ENCODE measurements around the gene ALPI.
A peak's percentile ranks its signal among the peaks of the same experiment; 100 is the strongest.
"Not testable (repeated sequence)": the region's sequence is repeated elsewhere in the genome, so short reads cannot be mapped to it uniquely, and the experiment has no call there.

The ALPI gene

DNA sequence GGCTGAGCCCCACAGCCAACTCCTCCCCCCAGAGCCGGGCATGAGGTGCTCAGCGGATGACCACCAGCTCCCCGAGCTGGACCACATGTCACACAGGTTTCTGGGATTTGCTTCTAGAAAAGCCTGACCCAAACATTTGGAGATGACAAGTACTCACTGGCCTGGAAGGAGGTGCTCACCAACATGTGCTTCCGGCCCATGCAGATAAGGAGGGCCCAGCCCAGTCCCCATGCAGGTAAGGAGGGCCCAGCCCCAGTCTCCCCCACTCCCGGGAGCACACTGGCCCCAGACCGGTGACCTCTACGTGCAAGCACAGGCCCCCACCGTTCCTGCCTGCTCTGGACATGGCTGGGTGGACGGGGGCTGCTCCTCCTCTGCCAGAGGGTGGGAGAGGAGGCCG is 14.0 kb upstream of the ALPI start:
- not testable (repeated sequence) for DNase-seq (ENCODE audit: low read depth in 2 of 2)

DNA sequence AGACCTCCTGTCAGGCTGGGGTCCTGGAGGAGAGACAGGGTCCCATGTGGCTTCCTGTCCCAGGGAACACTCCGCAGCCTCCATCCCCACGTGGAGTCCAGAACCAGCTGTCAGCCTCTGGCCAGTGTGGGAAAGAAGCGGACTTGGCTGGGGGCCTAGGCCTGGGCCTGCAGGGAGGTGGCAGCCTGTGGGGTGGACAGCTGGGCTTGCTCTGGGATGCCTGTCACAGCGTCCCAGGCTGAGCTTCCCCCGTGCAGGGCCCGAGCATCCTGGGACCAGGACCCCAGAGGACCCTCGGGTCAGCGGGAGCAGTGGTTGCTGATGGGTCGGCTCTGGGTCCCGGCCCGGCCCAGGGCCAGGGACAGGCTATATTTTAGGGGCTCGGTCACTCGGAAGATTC is 13.5 kb upstream of the ALPI start:
- DNase-seq (ENCODE audit: low read depth in 2 of 2), result not testable (repeated sequence)

DNA sequence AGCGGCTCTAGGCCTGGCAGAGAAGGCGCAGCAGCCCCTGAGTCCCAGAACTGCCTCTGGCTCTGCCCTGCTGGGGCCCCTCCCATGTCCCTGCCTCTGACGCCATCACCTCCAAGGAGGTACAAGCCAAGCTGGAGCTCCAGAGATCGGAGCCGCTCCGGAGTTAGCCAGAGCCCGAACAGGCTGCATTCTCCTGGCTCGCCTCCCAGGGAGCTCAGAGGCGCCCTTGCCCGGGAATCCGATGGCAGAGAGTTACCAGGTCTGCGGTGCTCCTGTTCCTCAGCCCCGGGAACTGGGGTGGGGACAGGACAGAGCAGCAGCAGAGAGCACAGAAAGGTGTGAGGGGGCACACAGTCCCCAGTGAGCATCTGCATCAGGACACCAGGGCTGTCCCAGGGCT is 12.9 kb upstream of the ALPI start:
- DNase-seq (ENCODE audit: low read depth in 2 of 2), result not testable (repeated sequence)

DNA sequence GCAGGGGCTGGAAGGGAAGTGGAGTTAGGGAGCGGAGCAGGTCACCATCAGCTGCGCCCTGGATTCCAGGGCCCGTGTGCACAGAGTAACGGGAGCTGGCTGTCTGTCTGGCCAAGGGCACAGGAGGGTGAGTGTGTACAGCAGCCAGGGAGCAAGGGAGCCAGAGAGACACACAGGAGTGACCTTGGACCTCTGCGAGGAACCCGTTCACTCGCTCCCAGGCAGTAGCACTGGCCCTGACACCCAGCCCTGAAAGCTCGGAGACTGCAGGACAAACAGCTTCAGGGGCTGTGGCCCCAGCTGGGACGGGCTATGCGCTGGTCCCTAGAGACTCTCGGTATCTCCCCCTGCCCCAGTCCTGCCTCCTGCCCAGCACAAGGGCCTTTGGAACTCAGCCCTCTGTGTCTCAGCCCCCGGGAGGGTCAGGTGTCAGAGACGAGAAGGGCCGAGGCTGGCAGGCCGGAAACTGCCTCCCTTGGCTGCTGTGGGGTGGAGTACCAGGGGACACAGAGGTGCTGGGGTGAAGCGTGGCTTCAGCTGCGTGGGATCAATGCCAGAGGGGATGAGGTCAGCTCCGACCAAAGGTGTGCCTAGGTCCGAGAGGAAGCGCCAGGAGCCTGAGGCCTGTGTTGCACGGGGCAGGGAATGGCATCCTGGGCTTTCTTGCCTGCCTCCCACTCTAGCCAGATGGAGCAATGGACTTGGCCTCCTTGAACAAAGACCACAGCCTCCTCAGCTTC is 12.1 kb upstream of the ALPI start:
- not testable (repeated sequence) for DNase-seq (ENCODE audit: low read depth in 2 of 2)

DNA sequence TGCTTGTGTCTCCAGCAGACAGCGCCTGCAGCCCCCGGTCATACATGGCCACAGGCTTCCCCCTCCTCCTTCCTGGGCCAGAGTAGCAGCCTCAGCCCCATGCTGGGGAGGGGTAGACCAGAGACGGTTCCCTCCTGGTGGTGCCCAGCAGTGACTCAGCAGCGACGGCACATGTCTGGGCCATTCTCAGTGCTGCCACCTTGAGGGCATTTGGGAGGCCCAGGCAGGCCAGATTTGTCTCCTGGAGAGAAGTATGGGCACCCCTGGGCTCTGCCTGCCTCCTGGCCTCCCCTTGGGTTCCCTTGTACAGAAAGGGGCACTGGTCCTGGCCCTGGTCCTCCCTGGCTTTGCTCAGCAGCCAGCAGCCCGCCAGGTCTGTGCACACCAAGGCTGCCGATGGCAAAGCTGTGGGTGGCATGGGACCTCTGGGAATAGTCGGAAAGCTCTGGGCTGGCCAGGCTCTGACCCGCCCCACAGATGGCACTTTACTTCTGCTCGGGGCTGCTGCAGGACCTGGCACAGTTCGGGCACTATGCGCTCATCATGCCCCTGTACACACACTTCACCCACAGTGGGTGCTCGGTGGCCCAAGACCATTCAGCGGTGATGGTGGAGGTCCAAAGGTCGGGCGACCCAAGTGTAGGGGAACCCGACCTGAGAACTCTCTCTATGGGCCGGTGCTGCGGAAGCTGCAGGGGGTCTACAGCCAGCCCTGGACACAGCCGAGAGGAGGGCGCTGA is 11.4 kb upstream of the ALPI start:
- peak; percentile 62 to 63 for DNase-seq (ENCODE audit: low read depth in 2 of 2)

DNA sequence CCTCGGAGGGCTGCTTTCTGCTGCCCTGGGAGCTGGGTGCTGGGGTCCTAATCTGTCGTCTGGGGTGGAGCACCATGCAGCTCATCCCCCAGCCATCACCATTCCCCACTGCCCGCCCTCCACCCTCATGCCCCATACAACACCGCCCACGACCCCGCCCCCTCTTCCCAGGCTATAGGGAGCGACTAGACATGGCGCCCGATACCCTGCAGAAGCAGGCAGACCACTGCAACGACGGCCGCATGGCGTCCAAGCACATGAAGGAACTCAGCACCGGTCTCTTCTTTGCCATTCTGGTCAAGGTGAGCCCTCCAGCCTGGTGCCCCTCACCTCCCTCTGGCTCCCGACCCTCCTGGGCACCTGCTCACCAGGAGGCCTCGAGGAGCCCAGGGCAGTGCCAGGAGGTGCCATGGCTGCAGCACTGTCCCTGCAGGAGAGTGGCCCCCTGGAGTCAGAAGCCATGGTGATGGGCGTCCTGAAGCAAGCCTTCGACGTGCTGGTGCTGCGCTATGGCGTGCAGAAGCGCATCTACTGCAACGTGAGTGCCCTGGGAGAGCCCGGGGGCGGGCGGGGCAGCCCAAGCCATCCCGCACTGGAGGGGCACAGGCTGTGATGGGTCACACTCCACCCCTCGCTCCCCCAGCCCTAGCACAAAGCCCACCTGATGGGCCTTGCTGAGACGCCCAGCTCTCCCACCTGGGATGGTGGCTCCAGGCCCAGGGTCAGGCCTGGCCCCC is 10.6 kb upstream of the ALPI start:
- DNase-seq (ENCODE audit: low read depth in 2 of 2), result not testable (repeated sequence)

DNA sequence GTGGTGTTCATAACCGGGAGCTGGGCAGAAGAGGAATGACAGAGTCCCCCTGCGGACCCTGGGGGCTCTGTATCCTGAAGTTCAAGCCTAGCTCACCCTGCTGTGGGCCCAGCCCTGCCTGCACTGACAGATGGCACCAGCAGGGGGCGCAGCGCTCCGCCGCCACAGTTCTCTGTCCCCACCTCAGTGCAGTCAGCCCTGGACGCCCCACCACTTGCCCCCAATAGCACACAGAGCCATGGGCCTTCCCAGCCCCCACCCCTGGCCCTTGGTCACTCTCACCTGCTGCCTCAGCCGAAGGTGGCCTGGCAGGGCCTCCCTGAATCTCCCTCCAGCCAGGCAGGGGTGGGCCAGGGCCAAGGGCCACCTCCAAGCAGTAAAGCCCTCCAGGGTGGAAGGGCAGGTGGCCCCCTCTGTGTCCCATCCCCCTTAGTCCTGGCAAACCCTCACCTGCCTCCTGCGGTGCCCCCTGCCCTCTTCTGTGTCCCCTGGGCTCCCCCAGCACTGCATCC is 9.6 kb upstream of the ALPI start:
- not testable (repeated sequence) for DNase-seq (ENCODE audit: low read depth in 2 of 2)

DNA sequence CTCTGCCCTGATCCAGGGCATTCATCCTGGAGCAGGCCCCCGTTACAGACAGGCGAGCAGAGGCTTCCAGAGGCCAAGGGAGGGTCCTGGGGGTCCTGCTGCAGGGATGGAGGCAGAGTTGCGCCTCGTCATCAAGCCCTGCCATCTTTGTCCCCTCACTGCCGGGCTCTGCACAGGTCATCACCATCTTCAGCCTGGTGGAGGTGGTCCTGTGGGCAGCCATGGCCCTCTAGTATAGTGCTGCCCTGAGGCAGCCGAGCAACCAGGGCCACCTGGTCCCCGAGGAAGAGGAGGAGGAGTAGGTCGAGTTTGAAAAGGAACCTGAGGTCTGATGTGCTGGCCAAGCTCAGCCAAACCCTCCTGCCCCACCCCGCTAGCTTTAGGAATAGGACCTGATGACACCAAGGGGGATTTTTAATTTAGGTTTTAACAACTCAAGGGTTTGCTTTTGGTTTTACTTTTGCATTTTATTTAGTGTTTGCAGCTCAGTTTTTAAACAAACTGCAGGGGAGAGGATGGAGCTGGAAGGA is 8.8 kb upstream of the ALPI start:
- DNase-seq (ENCODE audit: low read depth in 2 of 2), result no peak

DNA sequence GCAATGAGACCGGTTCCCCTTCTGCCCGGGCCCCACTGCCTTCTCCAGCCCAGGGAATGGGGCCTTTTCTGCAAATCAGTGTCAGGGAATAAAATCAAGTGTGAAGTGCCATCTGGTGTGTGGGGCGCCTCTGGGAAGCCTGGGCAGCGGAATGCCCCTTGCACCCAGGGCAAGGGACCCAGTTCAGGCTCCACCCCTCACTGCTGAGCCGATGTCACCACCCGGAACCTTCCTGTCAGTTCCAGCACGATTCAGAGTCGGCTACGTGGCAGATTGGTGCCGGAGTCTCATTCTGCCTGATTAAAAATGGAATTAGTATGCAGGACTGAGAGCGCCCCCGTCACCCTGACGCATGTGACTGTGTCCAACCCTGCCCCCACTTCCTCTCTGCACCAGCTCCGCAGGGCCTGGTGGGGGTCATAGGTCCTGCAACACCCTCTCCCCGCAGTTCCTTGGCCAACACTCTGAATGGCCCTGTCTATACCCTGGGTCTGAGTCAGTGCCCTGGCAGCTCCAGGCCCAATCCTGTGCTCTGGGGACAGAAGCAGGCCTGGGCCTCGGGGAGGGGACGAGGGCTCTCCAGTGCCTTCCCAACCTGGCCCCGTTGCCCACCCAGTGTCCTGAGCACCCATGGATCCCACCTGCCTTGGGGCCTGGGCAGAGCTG is 8.2 kb upstream of the ALPI start:
- DNase-seq (ENCODE audit: low read depth in 2 of 2), result no peak

DNA sequence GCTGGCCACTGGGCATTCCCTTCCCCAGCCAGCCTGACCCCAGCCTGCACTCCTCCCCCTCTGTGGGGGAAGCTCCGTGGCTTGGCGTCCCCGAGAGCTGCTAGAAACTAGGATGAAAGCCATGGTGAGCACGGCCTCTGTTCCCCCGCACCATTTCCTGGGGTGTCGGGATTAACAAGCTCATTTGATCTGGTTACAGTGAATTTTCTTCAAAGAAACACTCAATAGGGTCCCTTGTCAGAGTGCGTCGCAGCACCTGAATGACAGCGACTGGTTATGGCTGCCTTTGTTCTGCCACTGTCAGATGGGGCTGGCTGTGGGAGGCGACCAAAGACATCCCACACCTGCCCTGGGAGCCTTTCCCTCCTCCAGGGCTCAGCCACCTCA is 7.7 kb upstream of the ALPI start:
- no peak for DNase-seq (ENCODE audit: low read depth in 2 of 2)

DNA sequence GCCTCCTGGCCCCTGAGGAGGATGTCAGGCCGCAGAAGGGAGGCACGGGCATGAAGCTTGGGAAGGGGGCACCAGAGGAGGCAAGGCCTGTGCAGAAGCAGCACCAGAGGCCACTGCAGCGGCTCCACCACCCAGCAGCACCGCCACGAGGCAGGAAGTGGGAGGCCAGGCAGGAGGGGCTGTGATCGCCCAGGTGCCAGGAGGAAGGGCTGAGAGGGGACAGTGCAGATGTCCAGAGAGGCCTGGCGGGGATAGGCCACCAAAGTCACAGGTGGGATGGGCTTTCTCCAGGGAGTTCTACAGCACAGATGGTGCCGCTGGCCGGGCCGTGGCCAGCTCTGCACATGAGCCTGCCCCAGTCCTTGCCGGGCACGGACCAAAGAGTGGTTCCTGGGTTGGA is 6.0 kb upstream of the ALPI start:
- no peak for DNase-seq (ENCODE audit: low read depth in 2 of 2)

DNA sequence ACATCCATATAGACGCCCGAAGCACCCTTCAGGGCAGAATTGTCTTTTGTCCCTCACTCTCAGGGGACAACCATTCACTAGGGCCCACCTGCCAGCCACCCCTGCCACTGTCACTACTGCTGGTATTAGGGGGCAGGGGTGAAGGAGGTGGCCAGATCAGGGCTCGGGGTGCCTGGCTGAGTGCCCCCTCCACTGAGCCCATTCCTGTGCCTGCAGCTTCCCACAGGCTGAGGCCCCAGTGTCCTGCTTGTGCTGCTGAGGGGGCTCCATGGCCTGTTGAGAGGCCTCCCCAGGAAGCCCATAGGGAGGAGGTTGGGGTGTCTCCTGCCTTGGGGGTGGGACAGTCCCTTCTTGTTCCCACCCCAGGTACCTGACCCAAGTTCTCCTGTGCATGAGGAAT is 4.3 kb upstream of the ALPI start:
- not testable (repeated sequence) for DNase-seq (ENCODE audit: low read depth in 2 of 2)

DNA sequence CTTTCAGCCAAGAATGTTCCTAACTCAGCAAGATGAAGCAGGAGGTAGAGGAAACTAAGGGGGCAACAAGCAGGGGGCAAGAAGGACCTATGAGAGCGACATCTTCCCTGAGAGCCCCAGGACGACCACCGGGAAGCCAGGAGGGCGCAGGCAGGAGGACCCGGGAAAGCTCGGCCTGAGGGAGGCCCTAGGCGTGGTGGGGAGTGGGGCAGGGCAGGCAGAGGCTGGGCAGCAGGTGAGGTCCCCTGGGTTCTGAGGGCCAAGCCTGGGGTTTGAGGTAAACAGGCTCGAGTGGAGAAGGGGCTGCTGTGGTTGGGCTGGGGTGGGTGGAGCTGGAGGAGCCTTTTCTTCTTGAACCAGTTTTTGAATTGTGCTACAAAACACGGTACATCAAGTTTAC is 1.3 kb upstream of the ALPI start:
- no peak for DNase-seq (ENCODE audit: low read depth in 2 of 2)

DNA sequence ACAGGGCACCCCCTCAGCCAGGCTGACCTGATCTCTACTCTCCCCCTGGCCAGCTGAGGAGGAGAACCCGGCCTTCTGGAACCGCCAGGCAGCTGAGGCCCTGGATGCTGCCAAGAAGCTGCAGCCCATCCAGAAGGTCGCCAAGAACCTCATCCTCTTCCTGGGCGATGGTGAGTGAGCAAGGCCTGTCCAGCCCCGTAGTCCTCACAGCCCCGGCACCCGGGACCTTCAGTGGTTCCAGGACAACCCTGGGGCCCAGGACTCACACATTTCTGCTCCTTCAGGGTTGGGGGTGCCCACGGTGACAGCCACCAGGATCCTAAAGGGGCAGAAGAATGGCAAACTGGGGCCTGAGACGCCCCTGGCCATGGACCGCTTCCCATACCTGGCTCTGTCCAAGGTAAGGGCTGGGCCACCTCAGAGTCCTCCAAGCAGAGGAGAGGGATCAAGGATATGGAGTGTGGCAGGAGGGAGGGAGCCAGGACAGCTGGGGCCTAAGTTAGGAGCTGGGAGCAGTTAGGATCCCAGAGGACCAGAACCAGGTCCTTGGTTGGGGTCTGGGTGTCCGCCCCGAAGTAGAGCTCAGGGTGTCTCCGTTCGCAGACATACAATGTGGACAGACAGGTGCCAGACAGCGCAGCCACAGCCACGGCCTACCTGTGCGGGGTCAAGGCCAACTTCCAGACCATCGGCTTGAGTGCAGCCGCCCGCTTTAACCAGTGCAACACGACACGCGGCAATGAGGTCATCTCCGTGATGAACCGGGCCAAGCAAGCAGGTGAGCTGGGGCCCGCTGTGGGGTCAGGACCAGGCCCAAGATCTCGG is 555 bp downstream of the ALPI start:
- DNase-seq (ENCODE audit: low read depth in 2 of 2), result no peak

DNA sequence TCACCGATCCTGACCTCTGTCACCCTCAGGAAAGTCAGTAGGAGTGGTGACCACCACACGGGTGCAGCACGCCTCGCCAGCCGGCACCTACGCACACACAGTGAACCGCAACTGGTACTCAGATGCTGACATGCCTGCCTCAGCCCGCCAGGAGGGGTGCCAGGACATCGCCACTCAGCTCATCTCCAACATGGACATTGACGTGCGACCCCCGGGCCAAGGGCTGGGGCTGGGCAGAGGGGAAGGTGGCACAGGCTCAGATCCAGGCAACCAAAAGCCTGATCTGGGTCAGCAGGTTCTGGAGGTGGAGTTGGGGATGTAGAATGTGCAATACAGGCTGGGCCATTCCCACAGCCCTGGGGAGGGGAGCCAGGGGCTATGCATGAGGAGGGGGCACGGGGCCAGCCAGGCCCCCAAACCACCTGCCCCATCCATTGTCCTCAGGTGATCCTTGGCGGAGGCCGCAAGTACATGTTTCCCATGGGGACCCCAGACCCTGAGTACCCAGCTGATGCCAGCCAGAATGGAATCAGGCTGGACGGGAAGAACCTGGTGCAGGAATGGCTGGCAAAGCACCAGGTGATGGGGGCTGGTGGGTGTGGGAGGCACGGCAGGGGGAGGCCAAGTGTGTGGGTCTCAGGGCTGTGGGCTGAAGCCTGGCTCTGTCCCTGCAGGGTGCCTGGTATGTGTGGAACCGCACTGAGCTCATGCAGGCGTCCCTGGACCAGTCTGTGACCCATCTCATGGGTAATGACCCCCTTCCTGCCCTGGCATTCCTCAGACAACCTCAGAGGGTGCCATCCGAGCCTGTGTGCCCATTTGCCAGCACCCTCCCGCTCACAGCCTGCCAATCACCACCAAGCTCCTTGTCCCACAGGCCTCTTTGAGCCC is 1.4 kb downstream of the ALPI start:
- no peak for DNase-seq (ENCODE audit: low read depth in 2 of 2)

DNA sequence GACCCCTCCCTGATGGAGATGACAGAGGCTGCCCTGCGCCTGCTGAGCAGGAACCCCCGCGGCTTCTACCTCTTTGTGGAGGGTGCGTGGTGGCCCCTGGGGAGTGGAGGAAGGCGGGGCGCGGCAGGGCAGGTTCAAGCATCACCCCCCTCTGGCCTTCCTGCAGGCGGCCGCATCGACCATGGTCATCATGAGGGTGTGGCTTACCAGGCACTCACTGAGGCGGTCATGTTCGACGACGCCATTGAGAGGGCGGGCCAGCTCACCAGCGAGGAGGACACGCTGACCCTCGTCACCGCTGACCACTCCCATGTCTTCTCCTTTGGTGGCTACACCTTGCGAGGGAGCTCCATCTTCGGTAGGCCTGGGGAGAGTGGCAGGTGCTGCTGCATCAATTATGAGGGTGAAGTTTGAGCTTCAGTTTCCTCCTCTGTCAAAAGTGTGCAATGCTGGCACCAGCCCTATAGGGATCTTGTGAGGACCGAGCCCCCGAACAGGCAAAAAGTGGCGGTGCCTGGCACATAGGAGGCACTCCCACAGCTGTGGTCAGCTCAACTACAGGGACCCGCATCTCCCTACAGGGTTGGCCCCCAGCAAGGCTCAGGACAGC is 2.2 kb downstream of the ALPI start:
- no peak for DNase-seq (ENCODE audit: low read depth in 2 of 2)

DNA sequence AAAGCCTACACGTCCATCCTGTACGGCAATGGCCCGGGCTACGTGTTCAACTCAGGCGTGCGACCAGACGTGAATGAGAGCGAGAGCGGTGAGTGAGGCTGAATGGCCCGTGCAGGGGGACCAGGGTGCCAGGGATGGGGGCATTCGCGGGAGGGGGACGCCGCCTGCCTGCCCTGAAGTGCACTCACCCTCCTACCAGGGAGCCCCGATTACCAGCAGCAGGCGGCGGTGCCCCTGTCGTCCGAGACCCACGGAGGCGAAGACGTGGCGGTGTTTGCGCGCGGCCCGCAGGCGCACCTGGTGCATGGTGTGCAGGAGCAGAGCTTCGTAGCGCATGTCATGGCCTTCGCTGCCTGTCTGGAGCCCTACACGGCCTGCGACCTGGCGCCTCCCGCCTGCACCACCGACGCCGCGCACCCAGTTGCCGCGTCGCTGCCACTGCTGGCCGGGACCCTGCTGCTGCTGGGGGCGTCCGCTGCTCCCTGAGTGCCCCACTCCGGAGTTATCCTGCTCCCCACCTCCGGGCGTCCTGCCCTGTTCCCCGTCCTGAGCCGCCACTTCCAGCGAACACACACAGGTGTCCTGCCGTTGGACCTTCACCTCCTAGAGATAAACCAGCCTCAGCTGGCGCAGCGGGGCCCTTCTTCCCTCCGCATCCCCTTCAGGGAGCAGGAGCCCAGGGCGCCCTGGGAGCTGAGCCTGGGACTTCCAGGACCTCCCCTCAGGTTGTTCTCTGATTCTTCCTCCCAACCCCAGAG is 2.9 kb downstream of the ALPI start:
- no peak for DNase-seq (ENCODE audit: low read depth in 2 of 2)

DNA sequence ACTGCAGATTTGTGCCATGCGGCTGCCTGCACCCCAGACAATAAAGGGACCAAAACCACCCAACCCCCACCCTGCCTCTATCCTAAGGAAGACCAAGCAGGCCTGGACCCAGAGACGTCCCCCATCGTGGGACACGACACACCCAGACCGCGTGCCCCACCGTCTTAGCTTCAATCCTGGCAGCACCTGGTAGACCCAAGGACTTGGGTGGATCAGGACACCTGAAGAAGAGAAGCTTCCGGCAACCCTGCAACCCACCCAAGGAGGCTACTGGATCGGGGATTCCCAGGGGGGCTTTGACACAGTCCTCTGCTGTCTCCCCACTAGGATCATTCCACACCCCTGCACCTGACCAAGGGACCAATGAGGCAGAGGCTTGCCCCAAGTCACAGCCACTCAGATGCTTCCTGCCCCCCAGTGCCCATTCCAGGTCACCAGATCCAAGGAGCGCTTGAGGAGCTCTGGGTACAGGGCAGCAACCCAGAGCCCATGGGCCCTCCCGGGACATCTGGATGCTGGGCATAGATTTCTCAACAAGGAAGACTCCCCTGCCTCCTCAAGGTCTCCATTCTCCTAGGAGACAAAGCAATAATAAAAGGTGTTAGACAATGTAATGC is 3.6 kb downstream of the ALPI start:
- DNase-seq (ENCODE audit: low read depth in 2 of 2), result no peak

Data from activated CD4-positive, alpha-beta T cell treated with anti-CD3 and anti-CD28 coated beads for 24 hours (primary cell).